Hepatocyte (in vitro differentiated cells): ENCODE measurements around the gene BMPR1A. TPM values are rescaled to one million over a fixed set of nuclear protein-coding genes. Genes with fewer than 3 reads are reported as not detected.

Experiments
- DNase-seq: peaks from one replicate; pipeline ENCODE4 v3.0.0-alpha.2; 2016; ENCODE audit warnings: low spot score
- H2AFZ ChIP-seq: fragments of 200-600 bp; sonication (generic); 2 replicates; pipeline ENCODE4 v1.6.0; 2016; ENCODE audit warnings: antibody characterized with exemption, mild to moderate bottlenecking
- H3K27ac ChIP-seq: fragments of 200-600 bp; sonication (generic); 2 replicates; pipeline ENCODE4 v1.5.1; 2016; ENCODE audit warnings: mild to moderate bottlenecking
- H3K27me3 ChIP-seq: fragments of 200-600 bp; sonication (generic); 2 replicates; pipeline ENCODE4 v1.6.1; 2016
- H3K36me3 ChIP-seq: fragments of 200-600 bp; sonication (generic); replicated peaks from 2 replicates; pipeline ENCODE4 v1.5.1; 2016; ENCODE audit warnings: low read depth; ENCODE audit not compliant: insufficient read depth
- H3K4me1 ChIP-seq: fragments of 200-600 bp; sonication (generic); 2 replicates; pipeline ENCODE4 v1.5.1; 2016; ENCODE audit warnings: mild to moderate bottlenecking, moderate library complexity; ENCODE audit not compliant: insufficient read depth
- H3K4me2 ChIP-seq: fragments of 200-600 bp; sonication (generic); 2 replicates; pipeline ENCODE4 v1.6.0; 2016
- H3K4me3 ChIP-seq: fragments of 200-600 bp; sonication (generic); 2 replicates; pipeline ENCODE4 v1.5.1; 2016; ENCODE audit warnings: mild to moderate bottlenecking
- H3K79me2 ChIP-seq: fragments of 200-600 bp; sonication (generic); 2 replicates; pipeline ENCODE4 v1.6.0; 2017; ENCODE audit warnings: mild to moderate bottlenecking
- H3K9me2 ChIP-seq: fragments of 200-600 bp; sonication (generic); replicated peaks from 2 replicates; pipeline ENCODE4 v1.6.0; 2017; ENCODE audit warnings: mild to moderate bottlenecking; ENCODE audit not compliant: insufficient read depth
- H3K9me3 ChIP-seq: fragments of 200-600 bp; sonication (generic); 2 replicates; pipeline ENCODE4 v1.5.1; 2016; ENCODE audit warnings: low read depth, mild to moderate bottlenecking
- H4K20me1 ChIP-seq: fragments of 200-600 bp; sonication (generic); 2 replicates; pipeline ENCODE4 v1.6.0; 2016; ENCODE audit warnings: mild to moderate bottlenecking; ENCODE audit not compliant: insufficient read depth, poor library complexity, severe bottlenecking
- EZH2 ChIP-seq: fragments of 200-600 bp; sonication (generic); IDR thresholded peaks from 2 replicates; pipeline ENCODE4 v1.6.1; 2016; ENCODE audit warnings: antibody characterized with exemption, mild to moderate bottlenecking, borderline replicate concordance
- EZH2phosphoT487 ChIP-seq: fragments of 200-600 bp; sonication (generic); IDR thresholded peaks from one replicate; pipeline ENCODE4 v1.6.1; 2018; ENCODE audit warnings: antibody characterized with exemption, mild to moderate bottlenecking, low read depth, moderate library complexity; ENCODE audit not compliant: unreplicated experiment, severe bottlenecking
- WGBS: methylation state at CpG from one replicate; pipeline ENCODE4 v1.1.6; 2016; ENCODE audit warnings: low lambda C conversion rate; ENCODE audit errors: missing lambda C conversion rate; 5-methylcytosine and 5-hydroxymethylcytosine counted together
- polyA plus RNA-seq: library from polyadenylated mRNA; unstranded; fragments of >200 nt; fragmentation: Nextera tagmentation; extraction: Ambion mirVana; gene quantifications from 2 replicates; pipeline ENCODE4 v1.2.1, GENCODE V29; 2016
- total RNA-seq: library from RNA; depleted of rRNA; stranded (reverse); fragments of >200 nt; gene quantifications from 2 replicates; pipeline ENCODE4 v1.2.3, GENCODE V29; 2014
- TF ChIP-seq, protein P1 (sequence below): fragments of 200-600 bp; sonication (generic); IDR thresholded peaks from 2 replicates; pipeline ENCODE4 v1.5.1; 2016; ENCODE audit warnings: antibody characterized with exemption, mild to moderate bottlenecking; ENCODE audit not compliant: poor library complexity

BMPR1A gene
- total and polyA plus RNA-seq, 2 experiments from 2014 or later = 25.1 to 58.0 TPM

DNA sequence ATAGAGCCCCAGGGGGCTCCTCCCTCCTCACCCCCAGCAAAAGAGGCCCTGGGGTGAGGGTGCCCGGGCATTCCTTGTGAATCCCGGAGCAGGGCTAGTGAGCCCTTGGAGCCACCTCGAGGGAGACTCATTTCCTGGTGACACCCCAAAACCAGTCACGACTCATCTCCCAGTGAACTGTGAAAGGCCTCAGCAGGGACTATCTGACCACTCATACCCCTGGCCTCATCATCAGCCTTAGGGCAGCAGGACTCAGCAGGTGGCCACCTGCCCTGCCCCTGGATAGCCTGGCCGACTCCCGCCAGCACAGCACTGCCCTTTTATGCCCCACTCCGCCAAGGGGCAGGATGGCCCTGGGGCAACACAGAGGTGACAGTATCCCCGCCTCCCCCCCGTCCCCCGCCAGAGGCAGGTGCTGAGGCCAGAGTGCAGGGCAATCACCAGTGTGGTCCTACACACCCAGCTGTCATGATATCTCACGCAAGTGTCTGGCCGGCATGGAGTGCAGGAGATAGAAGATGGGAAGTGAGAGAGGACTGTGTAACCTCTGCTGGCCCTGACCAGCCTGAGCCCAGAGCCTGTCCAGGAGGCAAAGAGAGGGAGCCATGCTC is 205.2 kb downstream of the BMPR1A start:
- TF ChIP-seq EZH2 = no peak

GRCh38 chr10:86962136-86962980 is 205.9 kb downstream of the BMPR1A start:
- DNase-seq = no peak
- Histone ChIP-seq H3K4me1 (peaks cover 21% of the 10 kb centered on the region), H2AFZ (no peak overlapping the region), H3K36me3 (no peaks in the 10 kb centered on the region), H3K27me3 (no peaks in the 10 kb centered on the region), H4K20me1 (no peaks in the 10 kb centered on the region), H3K4me2 (no peak overlapping the region), H3K9me2 (no peaks in the 10 kb centered on the region), H3K4me3 (no peak overlapping the region), H3K27ac (no peak overlapping the region), H3K9me3 (no peaks in the 10 kb centered on the region), H3K79me2 (no peaks in the 10 kb centered on the region)
- WGBS = over 99% methylated on average over 7 of the region's 7 CpGs
- TF ChIP-seq EZH2phosphoT487 (no peak), EZH2 (no peak)
- TF ChIP-seq, protein P1, sequence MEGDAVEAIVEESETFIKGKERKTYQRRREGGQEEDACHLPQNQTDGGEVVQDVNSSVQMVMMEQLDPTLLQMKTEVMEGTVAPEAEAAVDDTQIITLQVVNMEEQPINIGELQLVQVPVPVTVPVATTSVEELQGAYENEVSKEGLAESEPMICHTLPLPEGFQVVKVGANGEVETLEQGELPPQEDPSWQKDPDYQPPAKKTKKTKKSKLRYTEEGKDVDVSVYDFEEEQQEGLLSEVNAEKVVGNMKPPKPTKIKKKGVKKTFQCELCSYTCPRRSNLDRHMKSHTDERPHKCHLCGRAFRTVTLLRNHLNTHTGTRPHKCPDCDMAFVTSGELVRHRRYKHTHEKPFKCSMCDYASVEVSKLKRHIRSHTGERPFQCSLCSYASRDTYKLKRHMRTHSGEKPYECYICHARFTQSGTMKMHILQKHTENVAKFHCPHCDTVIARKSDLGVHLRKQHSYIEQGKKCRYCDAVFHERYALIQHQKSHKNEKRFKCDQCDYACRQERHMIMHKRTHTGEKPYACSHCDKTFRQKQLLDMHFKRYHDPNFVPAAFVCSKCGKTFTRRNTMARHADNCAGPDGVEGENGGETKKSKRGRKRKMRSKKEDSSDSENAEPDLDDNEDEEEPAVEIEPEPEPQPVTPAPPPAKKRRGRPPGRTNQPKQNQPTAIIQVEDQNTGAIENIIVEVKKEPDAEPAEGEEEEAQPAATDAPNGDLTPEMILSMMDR = no peak

More for the DNA sequence above, 205.2 kb downstream of the BMPR1A start:
- Histone ChIP-seq H3K4me3 (no peak overlapping the region), H3K27ac (no peak overlapping the region), H2AFZ (no peak overlapping the region), H3K4me2 (no peak overlapping the region), H4K20me1 (no peaks in the 10 kb centered on the region), H3K36me3 (no peaks in the 10 kb centered on the region), H3K79me2 (no peaks in the 10 kb centered on the region), H3K9me2 (no peaks in the 10 kb centered on the region), H3K9me3 (no peaks in the 10 kb centered on the region), H3K4me1 (peaks cover 21% of the 10 kb centered on the region), H3K27me3 (no peaks in the 10 kb centered on the region)
- DNase-seq = peak; percentile 5
- WGBS = 93% methylated on average over 12 of the region's 12 CpGs

DNA sequence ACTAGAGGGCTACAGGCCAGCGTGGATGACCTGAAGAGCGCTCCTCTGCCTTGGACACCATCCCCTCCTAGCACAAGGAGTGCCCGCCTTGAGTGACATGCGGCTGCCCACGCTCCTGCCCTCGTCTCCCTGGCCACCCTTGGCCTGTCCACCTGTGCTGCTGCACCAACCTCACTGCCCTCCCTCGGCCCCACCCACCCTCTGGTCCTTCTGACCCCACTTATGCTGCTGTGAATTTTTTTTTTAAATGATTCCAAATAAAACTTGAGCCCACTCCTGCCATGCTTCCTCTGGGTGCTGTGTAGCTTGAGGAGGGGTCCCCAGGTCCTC is 206.5 kb downstream of the BMPR1A start:
- Histone ChIP-seq H4K20me1 (no peaks in the 10 kb centered on the region), H3K9me3 (no peaks in the 10 kb centered on the region), H3K79me2 (no peaks in the 10 kb centered on the region), H2AFZ (no peak overlapping the region), H3K27ac (no peak overlapping the region), H3K4me2 (no peak overlapping the region), H3K9me2 (no peaks in the 10 kb centered on the region), H3K36me3 (no peaks in the 10 kb centered on the region), H3K4me3 (no peak overlapping the region), H3K27me3 (no peaks in the 10 kb centered on the region), H3K4me1 (peaks cover 21% of the 10 kb centered on the region)
- WGBS = 95% methylated on average over 2 of the region's 7 CpGs
- DNase-seq = no peak
- TF ChIP-seq EZH2 = no peak
- TF ChIP-seq, protein P1 = no peak
- no peak for TF ChIP-seq EZH2phosphoT487

- no peaks in the 10 kb centered on the region for H3K36me3 ChIP-seq
- 96% methylated on average over 12 of the region's 12 CpGs for WGBS
These were observed 207.0 kb downstream of the BMPR1A start for GRCh38 chr10:86963341-86963919.

More at GRCh38 chr10:86963341-86963919, 207.0 kb downstream of the BMPR1A start:
- Histone ChIP-seq H3K4me1 (peaks cover 19% of the 10 kb centered on the region), H3K27me3 (no peaks in the 10 kb centered on the region), H3K79me2 (no peaks in the 10 kb centered on the region), H3K4me3 (no peak overlapping the region), H2AFZ (no peak overlapping the region), H3K27ac (no peak overlapping the region), H4K20me1 (no peaks in the 10 kb centered on the region), H3K4me2 (no peak overlapping the region), H3K9me3 (no peaks in the 10 kb centered on the region), H3K9me2 (no peaks in the 10 kb centered on the region)
- DNase-seq = no peak
- TF ChIP-seq EZH2phosphoT487 = no peak
- TF ChIP-seq, protein P1 = no peak
- no peak for TF ChIP-seq EZH2
